ENCODE data around the gene TMTC4. TPM values are rescaled to one million over a fixed set of nuclear protein-coding genes. Genes with fewer than 3 reads are reported as not detected.

Gene TMTC4
- total and polyA plus RNA-seq, 10 of the 15 experiments (the other 5 are each of a cell fraction or from before 2014, with no cell fraction given), result 3.3 to 24.6 (median 14.5) TPM

- TF ChIP-seq HDAC2 (IDR thresholded peaks at IDR 0.05), result no peak
- TF ChIP-seq ZNF207 (IDR thresholded peaks at IDR 0.05; ENCODE audit: borderline replicate concordance), result no peak
- no peak for TF ChIP-seq MTA2 (IDR thresholded peaks at IDR 0.05; ENCODE audit: low read depth)
- no peak for TF ChIP-seq MTA3 (IDR thresholded peaks at IDR 0.05; ENCODE audit: borderline replicate concordance, low read length)
Measured at GRCh38 chr13:100660761-100661160, 13.8 kb downstream of the TMTC4 start (continued).

GRCh38 chr13:100659578-100659977 lies 15.0 kb downstream of the TMTC4 start:
- H3K4me3 ChIP-seq, result no peak overlapping the region
- ChIA-PET SMC1A (ENCODE audit: uncharacterized antibody, unreplicated experiment) (no interaction called here), RAD21 (ENCODE audit: unreplicated experiment) (no interaction called here), CTCF (no interaction called here), POLR2A (no interaction called here)
- no peak for TF ChIP-seq TCF7 (IDR thresholded peaks at IDR 0.05; ENCODE audit: borderline replicate concordance)
- TF ChIP-seq NRF1 (conservative IDR thresholded peaks at IDR 0.05; ENCODE audit: low read depth, low read length), result no peak
- TF ChIP-seq WRNIP1 (IDR thresholded peaks at IDR 0.05; ENCODE audit: borderline replicate concordance, low read depth, low read length), result no peak
- no peak for TF ChIP-seq NKRF (conservative IDR thresholded peaks at IDR 0.05)
- TF ChIP-seq HDAC2 (IDR thresholded peaks at IDR 0.05), result no peak
- no peak for TF ChIP-seq HDAC6 (IDR thresholded peaks at IDR 0.05; ENCODE audit: unreplicated experiment)
- TF ChIP-seq HCFC1 (IDR thresholded peaks at IDR 0.05; ENCODE audit: low read length), result no peak
- TF ChIP-seq GABPA (IDR thresholded peaks at IDR 0.05; ENCODE audit: low read depth), result no peak
- TF ChIP-seq BCLAF1 (IDR thresholded peaks at IDR 0.05), result no peak
- H4K20me1 ChIP-seq (ENCODE audit: control insufficient read depth, insufficient read depth), result no peaks in the 10 kb centered on the region
- no peaks in the 10 kb centered on the region for H3K27me3 ChIP-seq (replicated peaks in 1 of 2; ENCODE audit: control insufficient read depth in 2 of 2, insufficient read depth in 2 of 2, low read length in 1 of 2)
- no peak for ATAC-seq
- no peak overlapping the region for H3K9ac ChIP-seq (ENCODE audit: control insufficient read depth, insufficient read depth, low read length)
- intact Hi-C loops (cut with micrococcal nuclease; ENCODE audit: unreplicated experiment), result no loop called here
- peaks cover 5 to 6% of the 10 kb centered on the region in 2 experiments for H3K36me3 ChIP-seq (ENCODE audit: control insufficient read depth in 2 of 2, insufficient read depth in 2 of 2, low read length in 1 of 2)
- FAIRE-seq, result no peak
- H2AFZ ChIP-seq (ENCODE audit: control insufficient read depth, low read depth, low read length), result no peak overlapping the region
- in situ Hi-C loops (cut with MboI), result no loop called here
- 98% methylated on average over 4 of the region's 4 CpGs for WGBS (ENCODE audit: insufficient coverage, insufficient replicate concordance, low lambda C conversion rate, missing lambda C conversion rate)
- BruUV-seq (replicated peaks), result no TSS peak
- no peak overlapping the region for H3K4me2 ChIP-seq (ENCODE audit: control insufficient read depth, insufficient read depth)
- no peaks in the 10 kb centered on the region for H3K79me2 ChIP-seq (ENCODE audit: control insufficient read depth, insufficient read depth, low read length)
- peaks cover 7% of the 10 kb centered on the region; the same call in 1 of the 2 replicates for H3K4me1 ChIP-seq (ENCODE audit: control insufficient read depth, insufficient read depth, low read length)
- H3K9me3 ChIP-seq (replicated peaks; ENCODE audit: control insufficient read depth, insufficient read depth, low read length), result no peaks in the 10 kb centered on the region
- DNase-seq (ENCODE audit: low read depth, low spot score), result no peak
- H3K27ac ChIP-seq (ENCODE audit: control insufficient read depth, insufficient read depth), result no peak overlapping the region
